Naive thymus-derived CD4-positive, alpha-beta T cell (primary cell): ENCODE data around the gene SLC29A2. TPM values are rescaled to one million over a fixed set of nuclear protein-coding genes. Genes with fewer than 3 reads are reported as not detected.
"Not testable (repeated sequence)": the region's sequence is repeated elsewhere in the genome, so short reads cannot be mapped to it uniquely, and the experiment has no call there.

Experiments
- ATAC-seq: fragments of 150-1000 bp; cut with Tn5 transposase; 2 replicates; pipeline ENCODE4 v1.10.0; 2021; ENCODE audit warnings: mild to moderate bottlenecking, moderate library complexity
- CTCF ChIA-PET: fragments of 350-600 bp; sonication (Branson Sonifier 250); formaldehyde crosslinking; loops from one replicate; lab custom pipeline; 2021; ENCODE audit warnings: antibody characterized with exemption; lab: Charles Lee
- POLR2A ChIA-PET: fragments of 350-600 bp; sonication (Branson Sonifier 250); formaldehyde crosslinking; loops from one replicate; lab custom pipeline; 2021; ENCODE audit warnings: antibody characterized with exemption, inconsistent platforms; lab: Charles Lee
- DNase-seq, 9 donors: peaks; one replicate each; pipeline versions ENCODE4 v3.0.0 to v3.0.0-alpha.2; 2020 to 2022; ENCODE audit warnings: mixed read lengths in 1 of 9
- H3K27ac ChIP-seq: one replicate; pipeline ENCODE4 v1.7.0; 2013; ENCODE audit warnings: mild to moderate bottlenecking, low read depth, low read length, moderate library complexity
- H3K27me3 ChIP-seq, 2 donors: one replicate each; pipeline ENCODE4 v1.7.0; 2013; ENCODE audit warnings: low read length in 2 of 2, mild to moderate bottlenecking in 2 of 2, moderate library complexity in 2 of 2; ENCODE audit not compliant: control insufficient read depth in 2 of 2, insufficient read depth in 2 of 2
- H3K36me3 ChIP-seq, 3 experiments: 1 replicate in 2 of 3; 2 replicates in 1 of 3; pipeline ENCODE4 v1.7.0; 2013; ENCODE audit warnings: low read length in 3 of 3, mild to moderate bottlenecking in 3 of 3, moderate library complexity in 1 of 3; ENCODE audit not compliant: insufficient read depth in 3 of 3, control insufficient read depth in 2 of 3
- H3K4me1 ChIP-seq, 2 donors: one replicate each; pipeline ENCODE4 v1.7.0; 2013; ENCODE audit warnings: low read length in 2 of 2, mild to moderate bottlenecking in 2 of 2, moderate library complexity in 1 of 2; ENCODE audit not compliant: control insufficient read depth in 2 of 2, insufficient read depth in 2 of 2
- H3K4me3 ChIP-seq: 2 replicates; pipeline ENCODE4 v1.7.0; 2013; ENCODE audit warnings: mild to moderate bottlenecking, low read length
- H3K9me3 ChIP-seq, 3 experiments: 1 replicate in 2 of 3; 2 replicates in 1 of 3; pipeline ENCODE4 v1.7.0; 2013; ENCODE audit warnings: low read length in 3 of 3; ENCODE audit not compliant: control insufficient read depth in 2 of 3
- H3K27ac Mint-ChIP-seq, 9 donors: one replicate each; pipeline ENCODE4 v1.8.0; 2020 to 2022; ENCODE audit warnings: mixed read lengths in 9 of 9, mild to moderate bottlenecking in 8 of 9, moderate library complexity in 5 of 9, inconsistent platforms in 2 of 9
- H3K27me3 Mint-ChIP-seq, 5 donors: one replicate each; pipeline ENCODE4 v1.8.0; 2021 to 2022; ENCODE audit warnings: mixed read lengths in 5 of 5, mild to moderate bottlenecking in 1 of 5
- H3K36me3 Mint-ChIP-seq, 5 donors: one replicate each; pipeline ENCODE4 v1.8.0; 2020 to 2022; ENCODE audit warnings: mixed read lengths in 5 of 5, mild to moderate bottlenecking in 3 of 5, inconsistent platforms in 1 of 5
- H3K4me1 Mint-ChIP-seq, 7 donors: one replicate each; pipeline ENCODE4 v1.8.0; 2020 to 2022; ENCODE audit warnings: mixed read lengths in 7 of 7, mild to moderate bottlenecking in 3 of 7, inconsistent platforms in 1 of 7
- H3K4me3 Mint-ChIP-seq, 10 donors: one replicate each; pipeline ENCODE4 v1.8.0; 2020 to 2022; ENCODE audit warnings: mild to moderate bottlenecking in 10 of 10, mixed read lengths in 10 of 10, moderate library complexity in 6 of 10, inconsistent platforms in 2 of 10
- H3K9me3 Mint-ChIP-seq, 11 donors: one replicate each; pipeline ENCODE4 v1.8.0; 2020 to 2022; ENCODE audit warnings: mixed read lengths in 11 of 11, mild to moderate bottlenecking in 4 of 11, inconsistent platforms in 1 of 11, moderate library complexity in 1 of 11
- intact Hi-C, 2 donors: fragments of 100-400 bp; cut with micrococcal nuclease; formaldehyde crosslinking; loops; one replicate each; pipeline ENCODE4 v1.15.1; 2023
- polyA plus RNA-seq, 2 donors: library from polyadenylated mRNA; unstranded; fragments of 300-500 nt; fragmentation: Illumina TruSeq; gene quantifications; one replicate each; pipeline ENCODE4 v1.2.3, GENCODE V29; 2021
- total RNA-seq, 6 experiments: library from RNA in 5 of 6; stranded (reverse) in 5 of 6; gene quantifications; 1 replicate in 5 of 6; 2 replicates in 1 of 6; pipeline ENCODE4 v1.2.3 and lab custom pipeline; 2021 to 2026

Gene SLC29A2
- total and polyA plus RNA-seq, 7 experiments from 2014 or later: 2.7 to 18.9 (median 7.0) TPM

DNA sequence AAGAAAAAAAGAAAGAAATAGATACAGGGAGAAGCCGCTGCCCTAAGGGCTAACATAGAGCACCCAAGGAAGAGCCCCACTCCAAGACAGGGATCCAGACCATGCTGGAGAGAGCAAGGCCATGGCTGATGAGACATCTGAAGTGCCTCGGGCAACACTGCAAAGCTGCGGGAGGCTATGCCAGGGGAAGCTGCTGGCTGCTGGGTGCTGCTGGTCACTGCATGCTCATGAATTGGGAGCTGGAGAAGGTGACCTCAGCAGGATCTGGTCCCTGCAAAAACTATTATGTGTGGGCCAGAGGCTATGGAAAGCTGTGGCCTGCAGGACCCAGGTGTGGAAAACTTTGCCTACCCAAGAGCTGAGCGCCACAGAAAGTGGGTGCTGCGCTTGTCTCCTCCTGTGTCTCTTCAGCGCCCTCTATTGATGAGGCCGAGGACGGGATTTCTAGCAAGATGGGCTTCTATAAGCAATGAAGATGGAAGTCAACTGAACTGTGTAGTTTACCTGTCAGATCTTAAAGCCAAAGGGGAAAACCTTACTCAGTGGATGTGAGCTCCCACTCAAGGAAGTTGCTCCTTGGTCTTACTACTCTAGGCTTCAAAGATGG is 17.3 kb upstream of the SLC29A2 start:
- POLR2A ChIA-PET: interaction anchor here (1.0 to 1.6 kb wide), 6 partner anchors 17 to 77 kb away, joined by 3 to 13 read pairs (median 5); partner anchors contain the start of genes B4GAT1, CD248, MRPL11 and SLC29A2
- H3K4me3 Mint-ChIP-seq: no peak overlapping the region

DNA sequence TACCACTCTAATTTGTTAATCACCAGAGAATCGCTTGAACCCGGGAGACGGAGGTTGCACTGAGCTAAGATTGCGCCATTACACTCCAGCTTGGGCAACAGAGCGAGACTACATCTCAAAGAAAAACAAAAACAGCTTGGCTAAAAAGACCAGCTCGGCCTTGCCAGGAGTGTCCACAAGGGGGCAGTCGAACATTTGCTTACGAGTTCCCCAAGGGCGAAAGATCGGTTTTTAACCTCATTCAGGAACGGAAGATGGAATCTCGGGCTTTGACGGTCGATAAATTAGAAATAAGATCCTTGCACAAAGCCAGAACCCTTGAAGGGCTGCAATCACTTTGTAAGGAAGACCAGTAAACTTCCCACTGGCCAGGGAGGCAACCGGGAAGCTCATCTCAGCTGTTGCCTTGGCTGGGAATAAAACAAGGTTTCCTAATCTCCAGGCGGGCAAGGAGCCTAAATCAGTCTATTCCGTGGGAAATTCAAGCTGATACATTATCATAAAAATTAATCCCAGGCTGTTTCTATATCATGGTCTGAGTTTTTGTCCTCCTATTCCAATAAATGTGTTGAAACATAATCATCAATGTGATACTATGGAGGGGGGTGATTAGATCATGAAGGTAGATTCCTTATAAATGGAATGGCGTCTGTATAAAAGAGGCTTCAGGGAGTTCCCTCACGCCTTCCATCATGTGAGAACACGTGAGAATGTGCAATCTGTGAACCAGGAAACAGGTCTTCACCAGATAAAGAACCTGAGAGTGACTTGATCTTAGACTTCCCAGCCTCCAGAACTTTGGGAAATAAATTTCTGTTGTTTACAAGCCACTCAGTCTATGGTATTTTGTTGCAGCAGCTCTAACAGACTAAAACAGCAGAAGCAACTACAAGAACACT is 14.9 kb upstream of the SLC29A2 start:
- Mint-ChIP-seq H3K27me3 (peaks cover 0 to 15% (median 0%) of the 10 kb centered on the region in 5 donors), H3K9me3 (no peaks in the 10 kb centered on the region), H3K27ac (peak overlapping the region in 4 of 9 donors; percentile 0 to 20 (median 6)), H3K4me3 (peak overlapping the region; percentile 5 to 71 (median 40)), H3K36me3 (no peaks in the 10 kb centered on the region), H3K4me1 (peaks cover 0 to 12% (median 7%) of the 10 kb centered on the region in 7 donors)
- DNase-seq (peak; percentile 59 to 83 (median 75)), ATAC-seq (peak; percentile 83)
- intact Hi-C loops: loop anchor here (1.0 to 5.0 kb wide), 5 partner anchors 14 to 59 kb away; partner anchors contain the start of genes B4GAT1 (in 1 of the 2), BRMS1 (in 1 of the 2) and MRPL11 (in 1 of the 2)
- Histone ChIP-seq H3K36me3 (no peaks in the 10 kb centered on the region), H3K27ac (no peak overlapping the region), H3K27me3 (no peaks in the 10 kb centered on the region), H3K4me1 (peaks cover 4 to 8% of the 10 kb centered on the region in 2 donors), H3K4me3 (no peak overlapping the region), H3K9me3 (no peaks in the 10 kb centered on the region)
- CTCF ChIA-PET: interaction anchor here (0.5 to 3.5 kb wide), 23 partner anchors 9 to 603 kb away, joined by 3 to 53 read pairs (median 4); partner anchors contain the start of genes BRMS1, MRPL11, RIN1 and SLC29A2
- POLR2A ChIA-PET: interaction anchor here (0.6 to 3.5 kb wide), 8 partner anchors 14 to 1915 kb away, joined by 3 to 32 read pairs (median 4); partner anchors contain the start of genes RIN1 and SLC29A2

More for the DNA sequence above, 17.3 kb upstream of the SLC29A2 start:
- H3K4me1 Mint-ChIP-seq: peaks cover 0 to 12% (median 7%) of the 10 kb centered on the region in 7 donors
- no peaks in the 10 kb centered on the region for H3K36me3 Mint-ChIP-seq
- intact Hi-C loops: loop anchor here (1.0 to 5.0 kb wide), 7 partner anchors 42 to 167 kb away; partner anchors contain the start of genes BRMS1 (in 2 of the 2), B4GAT1 (in 1 of the 2) and MRPL11 (in 1 of the 2)
- no peaks in the 10 kb centered on the region for H3K27me3 ChIP-seq
- DNase-seq (peak; percentile 36 to 84 (median 73)), ATAC-seq (peak; percentile 89)
- no peak overlapping the region for H3K27ac ChIP-seq
- CTCF ChIA-PET: interaction anchor here (0.5 to 3.8 kb wide), 17 partner anchors 14 to 992 kb away, joined by 3 to 58 read pairs (median 4); partner anchors contain the start of genes BRMS1 and NPAS4
- H3K4me1 ChIP-seq: peaks cover 4 to 8% of the 10 kb centered on the region in 2 donors
- H3K4me3 ChIP-seq: no peak overlapping the region
- no peaks in the 10 kb centered on the region for H3K9me3 Mint-ChIP-seq
- H3K27ac Mint-ChIP-seq: no peak overlapping the region
- H3K36me3 ChIP-seq: no peaks in the 10 kb centered on the region
- H3K9me3 ChIP-seq: no peaks in the 10 kb centered on the region
- peaks cover 0 to 17% (median 5%) of the 10 kb centered on the region in 5 donors for H3K27me3 Mint-ChIP-seq

DNA sequence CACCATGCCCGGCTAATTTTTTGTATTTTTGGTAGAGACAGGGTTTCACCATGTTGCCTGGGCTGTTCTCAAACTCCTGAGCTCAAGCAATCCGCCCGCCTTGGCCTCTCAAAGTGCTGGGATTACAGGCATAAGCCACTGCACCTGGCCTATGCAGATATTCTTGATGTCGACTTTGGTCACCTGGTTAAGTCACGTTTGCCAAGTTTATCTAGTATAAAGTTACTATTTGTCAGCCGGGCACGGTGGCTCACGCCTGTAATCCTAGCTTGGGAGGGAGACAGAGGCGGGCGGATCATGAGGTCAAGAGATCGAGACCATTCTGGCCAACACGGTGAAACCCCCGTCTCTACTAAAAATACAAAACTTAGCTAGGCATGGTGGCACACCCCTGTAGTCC is 12.8 kb upstream of the SLC29A2 start:
- H3K4me1 Mint-ChIP-seq: peaks cover 0 to 12% (median 7%) of the 10 kb centered on the region in 7 donors
- H3K4me1 ChIP-seq, H3K4me3 Mint-ChIP-seq, H3K36me3 Mint-ChIP-seq, intact Hi-C loops, H3K4me3 ChIP-seq, H3K27ac Mint-ChIP-seq, H3K27ac ChIP-seq, H3K9me3 ChIP-seq, H3K9me3 Mint-ChIP-seq, ATAC-seq, H3K36me3 ChIP-seq, DNase-seq, H3K27me3 ChIP-seq: not testable (repeated sequence)
- peaks cover 0 to 18% (median 0%) of the 10 kb centered on the region in 5 donors for H3K27me3 Mint-ChIP-seq
- ChIA-PET CTCF (interaction anchor here (0.6 to 3.5 kb wide), 4 partner anchors 17 to 73 kb away, joined by 3 to 53 read pairs (median 6); no protein-coding TSS in a partner anchor), POLR2A (interaction anchor here (0.9 to 3.5 kb wide), 2 partner anchors 12 to 36 kb away, joined by 4 to 32 read pairs; partner anchors contain the start of gene SLC29A2)

DNA sequence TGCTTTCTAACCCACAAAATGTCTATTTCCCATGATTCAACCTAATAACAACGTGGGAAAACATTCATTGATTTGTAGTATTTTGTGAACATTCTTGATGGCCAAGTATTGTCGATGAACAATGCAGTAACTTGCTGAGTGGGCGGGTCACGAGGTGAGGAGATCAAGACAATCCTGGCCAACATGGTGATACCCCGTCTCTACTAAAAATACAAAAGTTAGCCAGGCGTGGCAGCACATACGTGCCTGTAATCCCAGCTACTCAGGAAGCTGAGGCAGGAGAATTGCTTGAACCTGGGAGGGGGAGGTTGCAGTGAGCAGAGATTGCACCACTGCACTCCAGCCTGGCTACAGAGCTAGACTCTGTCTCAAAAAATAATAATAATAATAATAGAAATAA is 8.7 kb upstream of the SLC29A2 start:
- H3K9me3 Mint-ChIP-seq, H3K27ac ChIP-seq, DNase-seq, H3K4me1 Mint-ChIP-seq, H3K36me3 ChIP-seq, H3K4me3 Mint-ChIP-seq, H3K36me3 Mint-ChIP-seq, H3K4me1 ChIP-seq, intact Hi-C loops, ATAC-seq, H3K27ac Mint-ChIP-seq, H3K27me3 ChIP-seq, POLR2A ChIA-PET, H3K9me3 ChIP-seq, CTCF ChIA-PET, H3K4me3 ChIP-seq: not testable (repeated sequence)
- peaks cover 0 to 15% (median 0%) of the 10 kb centered on the region in 5 donors for H3K27me3 Mint-ChIP-seq

DNA sequence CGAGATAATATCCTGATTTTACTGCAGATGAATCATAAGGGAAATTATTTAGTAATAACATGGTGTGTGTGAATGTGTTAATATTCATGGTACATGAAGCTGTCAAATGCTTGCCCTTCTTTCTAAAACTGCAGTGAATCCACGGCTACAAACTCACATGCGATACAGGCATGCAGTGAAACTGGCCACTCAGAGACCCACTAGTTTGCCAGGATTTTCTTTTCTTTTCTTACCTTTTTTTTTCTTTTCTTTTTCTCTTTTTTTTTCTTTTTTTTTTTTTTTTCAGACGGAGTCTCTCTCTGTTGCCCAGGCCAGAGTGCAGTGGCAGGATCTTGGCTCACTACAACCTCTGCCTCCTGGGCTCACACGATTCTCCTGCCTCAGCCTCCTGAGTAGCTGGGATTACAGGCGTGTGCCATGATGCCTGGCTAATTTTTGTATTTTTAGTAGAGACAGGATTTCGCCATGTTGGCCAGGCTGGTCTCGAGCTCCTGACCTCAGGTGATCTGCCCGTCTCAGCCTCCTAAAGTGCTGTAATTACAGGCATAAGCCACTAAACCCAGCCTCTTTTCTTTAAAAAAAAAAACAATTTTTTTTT is 2.2 kb upstream of the SLC29A2 start:
- H3K4me3 ChIP-seq, ATAC-seq, DNase-seq, H3K9me3 Mint-ChIP-seq, H3K27me3 Mint-ChIP-seq, H3K36me3 Mint-ChIP-seq, H3K36me3 ChIP-seq, H3K9me3 ChIP-seq, H3K27ac ChIP-seq, H3K27me3 ChIP-seq, H3K4me1 ChIP-seq: not testable (repeated sequence)
- peak overlapping the region in 2 of 9 donors; percentile 6 to 14 for H3K27ac Mint-ChIP-seq
- ChIA-PET CTCF (interaction anchor here (1.1 to 2.9 kb wide), 3 partner anchors 10 to 15 kb away, joined by 5 to 10 read pairs (median 6); no protein-coding TSS in a partner anchor), POLR2A (interaction anchor here (3.6 kb wide), 1 partner anchor 12 kb away, joined by 32 read pairs; no protein-coding TSS in a partner anchor)
- intact Hi-C loops: loop anchor here in 1 of 2 donors (5.0 kb wide), 1 partner anchor 46 kb away; no protein-coding TSS in a partner anchor
- H3K4me3 Mint-ChIP-seq: peak overlapping the region in 3 of 10 donors; percentile 21 to 41 (median 26)
- H3K4me1 Mint-ChIP-seq: peaks cover 0 to 21% (median 13%) of the 10 kb centered on the region in 7 donors
